ENCODE measurements around the gene NHEJ1. TPM values are rescaled to one million over a fixed set of nuclear protein-coding genes. Genes with fewer than 3 reads are reported as not detected.

Gene NHEJ1
- polyA plus RNA-seq, 1 donor (not counting 4 experiments of a cell fraction or from before 2014, with no cell fraction given) = 13.1 TPM

- FAIRE-seq = no peak
- Histone ChIP-seq H3K9me3 (ENCODE audit: control insufficient read depth, low read depth, low read length) (no peaks in the 10 kb centered on the region), H3K4me2 (ENCODE audit: control insufficient read depth, extremely low read depth, insufficient read depth, low read depth, low read length) (no peak overlapping the region), H3K27me3 (ENCODE audit: control insufficient read depth, extremely low read depth, insufficient read depth, low read length) (no peaks in the 10 kb centered on the region), H3K4me3 (ENCODE audit: control insufficient read depth in 2 of 3, extremely low read depth in 1 of 3, insufficient read depth in 2 of 3, low read depth in 1 of 3, low read length in 3 of 3) (no peak overlapping the region), H3K36me3 (ENCODE audit: control insufficient read depth in 2 of 2, extremely low read depth in 1 of 2, insufficient read depth in 2 of 2, low read length in 2 of 2) (peaks cover 5 to 8% of the 10 kb centered on the region in 2 experiments), H2AFZ (ENCODE audit: control insufficient read depth, low read length) (no peak overlapping the region), H3K79me2 (ENCODE audit: control insufficient read depth, insufficient read depth, low read length) (no peaks in the 10 kb centered on the region), H3K4me1 (ENCODE audit: control insufficient read depth, extremely low read depth, insufficient read depth, low read length) (no peaks in the 10 kb centered on the region), H3K9me1 (ENCODE audit: control insufficient read depth, extremely low read depth, insufficient read depth, low read length) (no peaks in the 10 kb centered on the region), H4K20me1 (ENCODE audit: control insufficient read depth, extremely low read depth, insufficient read depth, low read length) (no peaks in the 10 kb centered on the region), H3K9ac (ENCODE audit: control insufficient read depth, extremely low read depth, insufficient read depth, low read length) (no peak overlapping the region), H3K27ac (ENCODE audit: control insufficient read depth, insufficient read depth, low read length) (no peak overlapping the region)
- TF ChIP-seq EZH2 (IDR thresholded peaks at IDR 0.05; ENCODE audit: low read length) = no peak
- no peak for TF ChIP-seq CTCF (optimal IDR thresholded peaks at IDR 0.05 in 1 of 3, IDR thresholded peaks at IDR 0.05 in 1 of 3, conservative IDR thresholded peaks at IDR 0.05 in 1 of 3; ENCODE audit: extremely low read depth in 1 of 3, insufficient read depth in 2 of 3, low read length in 3 of 3)
- DNase-seq (ENCODE audit: low read depth, low spot score) = no peak
- dilution Hi-C loops (cut with MboI; ENCODE audit: extremely low pct_ligation_motif_present, low sequenced_read_pairs) = loop anchor here (5.0 kb wide), 1 partner anchor 87 kb away; the partner anchor contains the start of gene IHH
These were observed 10.9 kb downstream of the NHEJ1 start for GRCh38 chr2:219149667-219150066.

- Histone ChIP-seq H3K9ac (ENCODE audit: control insufficient read depth, extremely low read depth, insufficient read depth, low read length) (no peak overlapping the region), H3K4me2 (ENCODE audit: control insufficient read depth, extremely low read depth, insufficient read depth, low read depth, low read length) (no peak overlapping the region), H3K4me3 (ENCODE audit: control insufficient read depth in 2 of 3, extremely low read depth in 1 of 3, insufficient read depth in 2 of 3, low read depth in 1 of 3, low read length in 3 of 3) (no peak overlapping the region), H3K27ac (ENCODE audit: control insufficient read depth, insufficient read depth, low read length) (no peak overlapping the region), H3K36me3 (ENCODE audit: control insufficient read depth in 2 of 2, extremely low read depth in 1 of 2, insufficient read depth in 2 of 2, low read length in 2 of 2) (peaks cover 2 to 7% of the 10 kb centered on the region in 2 experiments), H2AFZ (ENCODE audit: control insufficient read depth, low read length) (no peak overlapping the region), H3K4me1 (ENCODE audit: control insufficient read depth, extremely low read depth, insufficient read depth, low read length) (no peaks in the 10 kb centered on the region), H3K9me1 (ENCODE audit: control insufficient read depth, extremely low read depth, insufficient read depth, low read length) (no peaks in the 10 kb centered on the region), H3K27me3 (ENCODE audit: control insufficient read depth, extremely low read depth, insufficient read depth, low read length) (no peaks in the 10 kb centered on the region), H4K20me1 (ENCODE audit: control insufficient read depth, extremely low read depth, insufficient read depth, low read length) (no peaks in the 10 kb centered on the region), H3K79me2 (ENCODE audit: control insufficient read depth, insufficient read depth, low read length) (no peaks in the 10 kb centered on the region), H3K9me3 (ENCODE audit: control insufficient read depth, low read depth, low read length) (no peaks in the 10 kb centered on the region)
- dilution Hi-C loops (cut with MboI; ENCODE audit: extremely low pct_ligation_motif_present, low sequenced_read_pairs) = no loop called here
- no peak for DNase-seq (ENCODE audit: low read depth, low spot score)
- no peak for TF ChIP-seq CTCF (optimal IDR thresholded peaks at IDR 0.05 in 1 of 3, IDR thresholded peaks at IDR 0.05 in 1 of 3, conservative IDR thresholded peaks at IDR 0.05 in 1 of 3; ENCODE audit: extremely low read depth in 1 of 3, insufficient read depth in 2 of 3, low read length in 3 of 3)
- TF ChIP-seq EZH2 (IDR thresholded peaks at IDR 0.05; ENCODE audit: low read length) = no peak
- FAIRE-seq = no peak
These were observed 18.3 kb downstream of the NHEJ1 start for GRCh38 chr2:219142329-219142728.
